Measurements from ENCODE around the gene PDGFRA.

The PDGFRA gene

DNA sequence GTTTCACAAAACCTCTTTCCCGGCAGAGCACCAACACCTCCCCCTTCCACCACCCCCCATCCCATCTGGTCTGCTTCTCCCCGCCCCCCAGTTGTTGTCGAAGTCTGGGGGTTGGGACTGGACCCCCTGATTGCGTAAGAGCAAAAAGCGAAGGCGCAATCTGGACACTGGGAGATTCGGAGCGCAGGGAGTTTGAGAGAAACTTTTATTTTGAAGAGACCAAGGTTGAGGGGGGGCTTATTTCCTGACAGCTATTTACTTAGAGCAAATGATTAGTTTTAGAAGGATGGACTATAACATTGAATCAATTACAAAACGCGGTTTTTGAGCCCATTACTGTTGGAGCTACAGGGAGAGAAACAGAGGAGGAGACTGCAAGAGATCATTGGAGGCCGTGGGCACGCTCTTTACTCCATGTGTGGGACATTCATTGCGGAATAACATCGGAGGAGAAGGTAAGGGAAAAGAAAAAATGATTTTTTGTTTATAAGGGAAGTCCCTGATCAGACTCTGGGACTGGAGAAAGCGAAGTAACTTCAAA is at the start of gene PDGFRA:
PDGFRA (plus strand) TSS at position 333 of the 541 bp plus-strand sequence. CDS start 29,476 bp downstream, outside the sequence.
- Histone ChIP-seq H3K27me3 (ENCODE audit: insufficient read depth, low read length) (no peaks in the 10 kb centered on the region), H3K4me3 (ENCODE audit: low read depth, low read length) (peak within 1 kb of the TSS; percentile 91), H3K36me3 (ENCODE audit: insufficient read depth, low read length) (no peaks in the 10 kb centered on the region), H3K4me1 (ENCODE audit: control insufficient read depth, insufficient read depth, low read length, unreplicated experiment) (peaks cover 6% of the 10 kb centered on the region), H3K79me2 (ENCODE audit: control insufficient read depth, insufficient read depth, low read length, unreplicated experiment) (peaks cover 42% of the 10 kb centered on the region), H2AFZ (ENCODE audit: low read length, unreplicated experiment) (peak within 1 kb of the TSS; percentile 74), H3K27ac (ENCODE audit: low read depth, low read length) (peak within 1 kb of the TSS; percentile 78)

- no peaks in the 10 kb centered on the region for H3K4me1 ChIP-seq (ENCODE audit: control insufficient read depth, insufficient read depth, low read length, unreplicated experiment)
- no peaks in the 10 kb centered on the region for H3K79me2 ChIP-seq (ENCODE audit: control insufficient read depth, insufficient read depth, low read length, unreplicated experiment)
- no peak overlapping the region for H3K4me3 ChIP-seq (ENCODE audit: low read depth, low read length)
- no peak overlapping the region for H3K27ac ChIP-seq (ENCODE audit: low read depth, low read length)
- H2AFZ ChIP-seq (ENCODE audit: low read length, unreplicated experiment) = no peak overlapping the region
- H3K36me3 ChIP-seq (ENCODE audit: insufficient read depth, low read length) = no peaks in the 10 kb centered on the region
- H3K27me3 ChIP-seq (ENCODE audit: insufficient read depth, low read length) = no peaks in the 10 kb centered on the region
Measured at GRCh38 chr4:54184581-54184980, 44.5 kb upstream of the PDGFRA start.

DNA sequence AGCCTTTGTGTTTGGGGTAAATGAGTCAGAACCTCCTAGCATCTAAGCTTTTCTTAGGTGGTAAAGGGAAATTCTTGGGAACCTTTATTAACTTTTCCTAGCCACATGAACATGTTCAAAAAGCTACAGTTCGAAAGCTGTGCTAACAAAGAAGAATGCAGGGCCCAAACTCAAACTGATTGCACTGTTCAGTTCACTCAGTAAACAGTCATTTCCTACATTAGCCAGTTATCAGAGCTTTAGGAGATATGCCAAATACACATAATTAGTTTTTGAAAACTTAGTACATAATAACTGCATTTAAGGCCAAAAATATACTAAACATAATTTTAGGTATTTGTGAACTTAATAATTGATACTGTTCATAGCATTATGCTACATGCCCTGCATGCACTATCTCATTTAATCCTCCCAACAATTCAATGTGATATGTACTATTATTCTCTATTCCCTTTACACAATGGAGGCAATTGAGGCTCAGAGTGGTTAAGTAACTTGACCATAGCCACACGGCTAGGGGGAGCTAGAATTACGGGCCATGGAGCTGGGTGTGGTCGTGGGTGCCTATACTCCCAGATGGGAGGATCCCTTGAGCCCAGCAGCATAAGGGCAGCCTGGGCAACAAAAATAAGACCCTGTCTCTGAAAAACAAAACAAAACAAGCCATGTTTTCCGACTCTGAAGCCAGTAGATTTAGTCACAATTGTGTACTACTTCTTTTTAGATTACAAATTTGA is 43.9 kb upstream of the PDGFRA start:
- H3K4me1 ChIP-seq (ENCODE audit: control insufficient read depth, insufficient read depth, low read length, unreplicated experiment) = no peaks in the 10 kb centered on the region
- H2AFZ ChIP-seq (ENCODE audit: low read length, unreplicated experiment) = peak overlapping the region; percentile 62
- H3K79me2 ChIP-seq (ENCODE audit: control insufficient read depth, insufficient read depth, low read length, unreplicated experiment) = no peaks in the 10 kb centered on the region
- no peaks in the 10 kb centered on the region for H3K36me3 ChIP-seq (ENCODE audit: insufficient read depth, low read length)
- no peak overlapping the region for H3K27ac ChIP-seq (ENCODE audit: low read depth, low read length)
- H3K27me3 ChIP-seq (ENCODE audit: insufficient read depth, low read length) = no peaks in the 10 kb centered on the region
- no peak overlapping the region for H3K4me3 ChIP-seq (ENCODE audit: low read depth, low read length)

DNA sequence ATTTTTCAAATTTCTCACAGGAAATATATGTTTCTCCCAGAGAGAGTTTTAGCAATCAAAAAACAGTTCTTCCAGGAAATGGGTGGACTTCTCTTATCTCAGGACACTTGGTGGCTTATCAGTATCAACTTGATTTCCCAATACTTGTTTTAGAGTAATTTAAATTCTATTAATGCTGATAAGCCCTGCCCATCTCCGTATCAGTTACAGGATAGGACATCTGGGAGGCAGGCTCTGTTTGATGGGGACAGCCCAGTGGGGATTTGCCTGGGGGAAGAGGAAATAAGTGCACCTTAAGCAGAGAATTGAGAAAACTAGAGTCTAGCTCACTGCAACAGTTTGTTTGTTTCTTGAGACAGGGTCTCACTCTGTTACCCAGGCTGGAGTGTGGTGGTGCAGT is 43.2 kb upstream of the PDGFRA start:
- Histone ChIP-seq H3K4me3 (ENCODE audit: low read depth, low read length) (no peak overlapping the region), H3K79me2 (ENCODE audit: control insufficient read depth, insufficient read depth, low read length, unreplicated experiment) (no peaks in the 10 kb centered on the region), H3K27ac (ENCODE audit: low read depth, low read length) (no peak overlapping the region), H3K27me3 (ENCODE audit: insufficient read depth, low read length) (no peaks in the 10 kb centered on the region), H2AFZ (ENCODE audit: low read length, unreplicated experiment) (no peak overlapping the region), H3K36me3 (ENCODE audit: insufficient read depth, low read length) (no peaks in the 10 kb centered on the region), H3K4me1 (ENCODE audit: control insufficient read depth, insufficient read depth, low read length, unreplicated experiment) (no peaks in the 10 kb centered on the region)

DNA sequence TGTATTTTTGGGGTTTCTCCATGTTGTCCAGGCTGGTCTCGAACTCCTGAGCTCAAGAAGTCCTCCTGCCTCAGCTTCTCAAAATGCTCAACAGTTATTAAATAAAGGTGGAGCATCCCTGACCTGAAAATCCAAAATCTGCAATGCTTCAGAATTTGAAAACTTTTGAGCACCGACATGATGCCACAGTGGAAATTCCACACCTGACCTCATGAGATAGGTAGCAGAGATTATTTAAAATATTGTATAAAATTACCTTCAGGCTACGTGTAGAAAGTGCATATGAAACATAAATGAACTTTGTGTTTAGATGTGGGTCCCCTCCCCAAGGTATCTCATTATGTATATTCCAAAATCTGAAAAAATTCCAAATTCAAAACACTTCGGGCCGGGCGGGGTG is 42.7 kb upstream of the PDGFRA start:
- no peaks in the 10 kb centered on the region for H3K79me2 ChIP-seq (ENCODE audit: control insufficient read depth, insufficient read depth, low read length, unreplicated experiment)
- no peak overlapping the region for H2AFZ ChIP-seq (ENCODE audit: low read length, unreplicated experiment)
- H3K4me1 ChIP-seq (ENCODE audit: control insufficient read depth, insufficient read depth, low read length, unreplicated experiment) = no peaks in the 10 kb centered on the region
- no peak overlapping the region for H3K4me3 ChIP-seq (ENCODE audit: low read depth, low read length)
- no peaks in the 10 kb centered on the region for H3K27me3 ChIP-seq (ENCODE audit: insufficient read depth, low read length)
- H3K27ac ChIP-seq (ENCODE audit: low read depth, low read length) = no peak overlapping the region
- H3K36me3 ChIP-seq (ENCODE audit: insufficient read depth, low read length) = no peaks in the 10 kb centered on the region

DNA sequence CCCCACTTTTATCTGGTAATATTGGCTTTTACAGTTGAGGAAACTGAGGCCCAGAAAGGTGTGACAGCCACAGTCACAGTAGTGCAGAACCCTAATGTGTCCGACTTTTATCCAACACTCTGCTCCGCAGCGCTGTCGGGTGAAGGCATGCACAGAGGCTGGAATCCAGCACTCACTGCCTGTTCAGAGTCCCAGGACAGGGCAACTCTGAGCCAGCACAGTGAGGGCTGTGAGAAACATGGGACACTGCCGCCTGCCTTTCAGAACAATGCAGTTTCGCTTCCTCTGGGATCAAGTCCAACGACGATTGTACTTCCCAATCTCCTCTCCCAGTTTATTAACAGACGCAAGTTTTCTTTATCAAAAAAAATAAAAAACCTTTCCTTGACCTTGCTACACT is 41.9 kb upstream of the PDGFRA start:
- Histone ChIP-seq H3K4me1 (ENCODE audit: control insufficient read depth, insufficient read depth, low read length, unreplicated experiment) (no peaks in the 10 kb centered on the region), H3K79me2 (ENCODE audit: control insufficient read depth, insufficient read depth, low read length, unreplicated experiment) (no peaks in the 10 kb centered on the region), H3K27ac (ENCODE audit: low read depth, low read length) (no peak overlapping the region), H3K4me3 (ENCODE audit: low read depth, low read length) (no peak overlapping the region), H3K27me3 (ENCODE audit: insufficient read depth, low read length) (no peaks in the 10 kb centered on the region), H3K36me3 (ENCODE audit: insufficient read depth, low read length) (no peaks in the 10 kb centered on the region), H2AFZ (ENCODE audit: low read length, unreplicated experiment) (no peak overlapping the region)

GRCh38 chr4:54189140-54189539 is 40.0 kb upstream of the PDGFRA start:
- H3K4me1 ChIP-seq (ENCODE audit: control insufficient read depth, insufficient read depth, low read length, unreplicated experiment) = no peaks in the 10 kb centered on the region
- H2AFZ ChIP-seq (ENCODE audit: low read length, unreplicated experiment) = no peak overlapping the region
- H3K36me3 ChIP-seq (ENCODE audit: insufficient read depth, low read length) = no peaks in the 10 kb centered on the region
- H3K27ac ChIP-seq (ENCODE audit: low read depth, low read length) = no peak overlapping the region
- no peaks in the 10 kb centered on the region for H3K27me3 ChIP-seq (ENCODE audit: insufficient read depth, low read length)
- H3K79me2 ChIP-seq (ENCODE audit: control insufficient read depth, insufficient read depth, low read length, unreplicated experiment) = no peaks in the 10 kb centered on the region
- H3K4me3 ChIP-seq (ENCODE audit: low read depth, low read length) = no peak overlapping the region

- H3K4me3 ChIP-seq (ENCODE audit: low read depth, low read length) = no peak overlapping the region
- no peaks in the 10 kb centered on the region for H3K36me3 ChIP-seq (ENCODE audit: insufficient read depth, low read length)
- no peaks in the 10 kb centered on the region for H3K27me3 ChIP-seq (ENCODE audit: insufficient read depth, low read length)
- no peaks in the 10 kb centered on the region for H3K79me2 ChIP-seq (ENCODE audit: control insufficient read depth, insufficient read depth, low read length, unreplicated experiment)
- no peak overlapping the region for H3K27ac ChIP-seq (ENCODE audit: low read depth, low read length)
- no peak overlapping the region for H2AFZ ChIP-seq (ENCODE audit: low read length, unreplicated experiment)
- H3K4me1 ChIP-seq (ENCODE audit: control insufficient read depth, insufficient read depth, low read length, unreplicated experiment) = peaks cover 7% of the 10 kb centered on the region
Measured at GRCh38 chr4:54192811-54193210, 36.3 kb upstream of the PDGFRA start.

DNA sequence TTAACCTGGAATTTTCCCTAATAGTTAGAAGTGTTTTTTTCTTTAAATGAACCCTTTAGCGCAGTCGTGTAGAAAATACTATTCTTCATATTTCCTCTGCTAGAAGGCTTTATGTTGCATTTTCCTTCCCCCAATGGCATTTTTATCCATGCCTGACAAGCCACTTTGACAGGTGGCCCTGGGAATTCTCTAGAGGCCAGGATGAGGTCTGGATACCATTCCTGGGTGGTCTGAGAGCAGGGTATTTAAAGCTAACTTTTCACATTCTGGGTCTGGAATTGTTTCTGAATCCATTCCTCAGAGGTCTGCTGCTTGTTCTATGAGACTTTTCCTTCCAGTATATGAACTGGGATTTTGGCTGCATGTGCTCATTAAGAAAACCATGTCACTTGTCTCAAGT is 31.2 kb upstream of the PDGFRA start:
- Histone ChIP-seq H3K4me1 (ENCODE audit: control insufficient read depth, insufficient read depth, low read length, unreplicated experiment) (peaks cover 11% of the 10 kb centered on the region), H3K36me3 (ENCODE audit: insufficient read depth, low read length) (no peaks in the 10 kb centered on the region), H3K4me3 (ENCODE audit: low read depth, low read length) (no peak overlapping the region), H3K79me2 (ENCODE audit: control insufficient read depth, insufficient read depth, low read length, unreplicated experiment) (no peaks in the 10 kb centered on the region), H2AFZ (ENCODE audit: low read length, unreplicated experiment) (peak overlapping the region; percentile 70), H3K27ac (ENCODE audit: low read depth, low read length) (no peak overlapping the region), H3K27me3 (ENCODE audit: insufficient read depth, low read length) (no peaks in the 10 kb centered on the region)

- Histone ChIP-seq H3K4me1 (ENCODE audit: control insufficient read depth, insufficient read depth, low read length, unreplicated experiment) (peaks cover 11% of the 10 kb centered on the region), H3K27ac (ENCODE audit: low read depth, low read length) (no peak overlapping the region), H3K79me2 (ENCODE audit: control insufficient read depth, insufficient read depth, low read length, unreplicated experiment) (no peaks in the 10 kb centered on the region), H2AFZ (ENCODE audit: low read length, unreplicated experiment) (no peak overlapping the region), H3K36me3 (ENCODE audit: insufficient read depth, low read length) (no peaks in the 10 kb centered on the region), H3K27me3 (ENCODE audit: insufficient read depth, low read length) (no peaks in the 10 kb centered on the region), H3K4me3 (ENCODE audit: low read depth, low read length) (no peak overlapping the region)
Measured at GRCh38 chr4:54199919-54200318, 29.2 kb upstream of the PDGFRA start.

DNA sequence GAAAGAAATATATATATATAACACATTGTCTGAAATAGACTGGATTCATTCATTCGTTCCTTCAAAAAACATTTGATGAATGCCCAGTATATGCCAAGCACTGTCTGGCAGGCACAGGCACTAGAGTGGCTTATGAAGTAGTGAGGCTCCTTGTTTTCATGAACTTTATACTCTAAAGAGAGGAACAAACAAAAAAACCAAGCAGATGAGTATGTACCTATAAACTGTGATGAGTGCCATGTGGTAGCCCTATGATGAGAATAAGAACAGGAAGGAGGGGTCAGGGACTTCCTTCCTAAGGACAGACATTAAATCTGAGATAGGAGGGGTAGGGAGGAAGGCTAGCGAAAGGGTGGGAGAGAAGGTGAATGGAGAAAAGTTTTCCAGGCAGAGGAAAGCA is 19.5 kb upstream of the PDGFRA start:
- no peak overlapping the region for H2AFZ ChIP-seq (ENCODE audit: low read length, unreplicated experiment)

More for the DNA sequence above, 19.5 kb upstream of the PDGFRA start:
- Histone ChIP-seq H3K79me2 (ENCODE audit: control insufficient read depth, insufficient read depth, low read length, unreplicated experiment) (no peaks in the 10 kb centered on the region), H3K27ac (ENCODE audit: low read depth, low read length) (no peak overlapping the region), H3K4me3 (ENCODE audit: low read depth, low read length) (no peak overlapping the region), H3K4me1 (ENCODE audit: control insufficient read depth, insufficient read depth, low read length, unreplicated experiment) (peaks cover 6% of the 10 kb centered on the region), H3K36me3 (ENCODE audit: insufficient read depth, low read length) (no peaks in the 10 kb centered on the region), H3K27me3 (ENCODE audit: insufficient read depth, low read length) (no peaks in the 10 kb centered on the region)

Data from ACC112 (cell line).